GM10266 (cell line): ENCODE measurements around the gene ETV3.

Experiments
- DNase-seq: peaks from one replicate; pipeline ENCODE4 v3.0.0; 2012; ENCODE audit errors: extremely low spot score
- TF ChIP-seq, protein P1 (sequence below): IDR thresholded peaks from 2 replicates; pipeline ENCODE4 v1.5.1; 2012; ENCODE audit warnings: mild to moderate bottlenecking, low read depth; ENCODE audit not compliant: control insufficient read depth, insufficient read depth; ENCODE audit errors: missing control alignments

Gene ETV3

DNA sequence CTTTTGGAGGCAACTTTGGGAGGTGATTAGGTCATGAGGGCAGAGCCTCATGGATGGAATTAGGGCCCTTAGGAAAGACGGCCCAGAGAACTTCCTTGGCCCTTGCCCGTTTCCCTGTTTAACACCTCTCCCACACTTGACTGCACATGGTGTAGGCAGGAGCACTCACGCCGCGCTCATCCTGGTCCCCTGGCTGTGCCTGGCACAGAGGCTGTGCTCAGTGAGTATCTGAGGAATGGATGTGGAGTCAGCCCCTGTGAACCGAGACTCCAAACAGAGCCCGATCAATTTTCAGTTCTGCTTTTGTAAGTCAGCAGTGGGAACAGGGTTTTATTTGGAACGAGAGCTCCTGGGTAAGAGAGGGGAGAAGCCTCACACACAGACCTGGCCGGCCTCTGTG is 29.8 kb upstream of the ETV3 start:
- TF ChIP-seq, protein P1, sequence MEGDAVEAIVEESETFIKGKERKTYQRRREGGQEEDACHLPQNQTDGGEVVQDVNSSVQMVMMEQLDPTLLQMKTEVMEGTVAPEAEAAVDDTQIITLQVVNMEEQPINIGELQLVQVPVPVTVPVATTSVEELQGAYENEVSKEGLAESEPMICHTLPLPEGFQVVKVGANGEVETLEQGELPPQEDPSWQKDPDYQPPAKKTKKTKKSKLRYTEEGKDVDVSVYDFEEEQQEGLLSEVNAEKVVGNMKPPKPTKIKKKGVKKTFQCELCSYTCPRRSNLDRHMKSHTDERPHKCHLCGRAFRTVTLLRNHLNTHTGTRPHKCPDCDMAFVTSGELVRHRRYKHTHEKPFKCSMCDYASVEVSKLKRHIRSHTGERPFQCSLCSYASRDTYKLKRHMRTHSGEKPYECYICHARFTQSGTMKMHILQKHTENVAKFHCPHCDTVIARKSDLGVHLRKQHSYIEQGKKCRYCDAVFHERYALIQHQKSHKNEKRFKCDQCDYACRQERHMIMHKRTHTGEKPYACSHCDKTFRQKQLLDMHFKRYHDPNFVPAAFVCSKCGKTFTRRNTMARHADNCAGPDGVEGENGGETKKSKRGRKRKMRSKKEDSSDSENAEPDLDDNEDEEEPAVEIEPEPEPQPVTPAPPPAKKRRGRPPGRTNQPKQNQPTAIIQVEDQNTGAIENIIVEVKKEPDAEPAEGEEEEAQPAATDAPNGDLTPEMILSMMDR: no peak
- no peak for DNase-seq

DNA sequence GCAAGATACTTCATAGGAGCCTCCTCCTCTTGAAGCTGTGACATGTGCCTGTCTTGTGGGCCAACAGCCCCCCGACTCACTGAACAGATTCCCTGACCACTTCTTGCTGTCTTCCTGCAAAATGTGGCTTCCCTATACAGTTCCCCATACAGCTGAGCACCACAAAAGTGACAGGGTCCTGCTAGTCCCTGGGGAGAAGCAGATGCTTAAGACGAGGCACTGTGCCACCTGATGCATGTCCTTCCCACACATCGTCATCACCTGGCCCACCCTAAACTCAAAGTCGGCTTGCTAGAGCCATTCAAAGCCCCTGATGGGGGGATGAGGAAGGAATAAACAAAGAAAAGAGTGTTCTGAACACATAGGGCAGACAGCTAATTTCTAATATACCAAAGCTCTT is 29.2 kb upstream of the ETV3 start:
- DNase-seq: no peak
- TF ChIP-seq, protein P1: no peak

DNA sequence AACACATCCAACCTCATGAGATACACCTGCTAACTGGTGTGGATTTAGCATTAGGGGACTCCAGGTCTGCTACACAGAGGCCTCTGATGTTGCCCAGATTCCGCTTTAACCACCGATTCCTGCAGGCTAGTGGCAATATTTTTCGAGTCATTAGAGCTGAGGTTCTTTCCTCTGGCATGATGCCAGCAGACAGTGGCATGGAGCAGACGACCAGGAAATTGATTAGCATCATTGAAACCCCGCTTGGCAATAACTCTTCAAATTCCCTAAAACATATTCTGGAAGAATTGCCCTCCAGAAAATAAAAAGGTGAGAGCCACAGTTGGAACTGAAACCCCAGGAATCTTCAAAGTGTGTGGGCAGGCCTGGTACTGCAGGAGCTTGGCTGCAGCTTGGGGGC is 28.4 kb upstream of the ETV3 start:
- TF ChIP-seq, protein P1: no peak

DNA sequence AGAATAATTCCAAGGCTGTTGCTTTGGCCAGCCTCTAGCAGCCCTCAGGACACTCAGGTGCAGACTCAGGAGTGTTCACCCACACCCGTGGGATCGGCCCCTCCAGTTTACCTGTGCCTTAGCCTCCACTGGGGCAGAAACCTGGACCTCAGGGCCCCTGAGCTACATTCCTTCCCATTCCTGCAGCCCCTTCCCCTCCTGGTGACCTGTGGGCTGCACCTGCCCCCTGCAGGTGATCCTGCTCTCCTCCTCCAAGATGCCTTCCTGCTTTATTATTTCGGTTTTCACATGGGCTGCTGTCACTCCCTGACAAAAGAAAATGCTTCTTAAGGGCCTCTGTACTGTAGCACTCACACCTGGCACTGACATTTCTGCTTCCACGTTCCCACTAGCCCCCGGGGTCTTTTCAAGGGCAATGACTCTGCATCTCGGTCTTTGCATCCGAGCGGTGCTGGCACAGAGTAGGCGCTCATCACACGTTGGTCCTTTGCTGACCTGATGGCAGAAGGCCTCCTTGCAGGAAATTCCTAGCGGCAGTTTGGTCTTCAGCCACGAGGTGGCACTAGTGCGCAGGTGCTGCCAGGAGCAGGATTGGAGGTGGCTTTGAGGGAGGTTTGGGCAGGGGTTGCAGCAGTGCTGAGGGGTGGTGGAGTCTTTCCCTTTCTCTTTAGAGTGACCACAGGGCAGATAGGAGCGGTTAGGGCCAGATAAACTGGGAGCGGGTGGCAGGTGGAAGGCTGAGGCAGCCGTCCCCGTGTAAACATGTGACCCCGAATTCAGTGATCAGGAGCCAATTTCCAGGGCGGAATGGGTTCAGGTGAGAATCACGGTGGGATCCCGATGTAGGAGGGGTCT is 25.3 kb upstream of the ETV3 start:
- TF ChIP-seq, protein P1: peak; percentile 98
- DNase-seq: peak; percentile 71

More for the DNA sequence above, 28.4 kb upstream of the ETV3 start:
- DNase-seq: no peak

DNA sequence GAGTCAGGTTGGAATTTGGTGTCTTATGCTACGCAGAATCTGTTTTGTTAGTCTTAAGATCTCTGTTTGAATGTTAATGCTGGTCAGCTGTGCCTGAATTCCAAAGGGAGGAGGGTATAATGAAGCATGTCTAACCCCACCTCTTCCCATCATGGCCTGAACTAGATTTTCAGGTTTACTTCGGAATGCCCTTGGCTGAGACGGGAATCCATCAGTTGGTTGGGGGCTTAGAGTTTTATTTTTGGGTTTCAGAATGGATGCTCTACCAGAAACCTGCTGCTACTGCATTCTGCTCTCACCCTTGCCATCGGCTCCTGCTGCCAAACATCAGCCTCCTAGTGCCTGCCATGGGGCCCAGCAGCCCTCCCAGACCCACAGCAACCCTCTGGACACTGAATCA is 24.1 kb upstream of the ETV3 start:
- TF ChIP-seq, protein P1: no peak
- no peak for DNase-seq

DNA sequence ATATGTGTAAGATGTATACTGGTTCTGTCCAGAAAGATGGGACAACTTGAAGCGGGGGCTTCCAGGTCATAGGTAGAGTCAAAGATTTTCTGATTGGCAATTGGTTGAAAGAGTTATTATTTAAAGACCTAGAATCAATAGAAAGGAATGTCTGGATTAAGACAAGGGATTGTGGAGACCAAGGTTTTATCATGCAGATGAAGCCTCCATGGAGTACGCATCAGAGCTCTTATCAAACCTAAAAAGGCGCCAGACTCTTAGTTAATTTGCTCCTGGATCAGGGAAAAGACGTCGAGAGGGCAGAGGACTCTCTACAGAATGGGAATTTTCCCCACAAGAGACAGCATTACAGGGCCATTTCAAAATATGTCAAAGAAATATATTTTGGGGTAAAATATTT is 23.7 kb upstream of the ETV3 start:
- TF ChIP-seq, protein P1: no peak
- DNase-seq: no peak

DNA sequence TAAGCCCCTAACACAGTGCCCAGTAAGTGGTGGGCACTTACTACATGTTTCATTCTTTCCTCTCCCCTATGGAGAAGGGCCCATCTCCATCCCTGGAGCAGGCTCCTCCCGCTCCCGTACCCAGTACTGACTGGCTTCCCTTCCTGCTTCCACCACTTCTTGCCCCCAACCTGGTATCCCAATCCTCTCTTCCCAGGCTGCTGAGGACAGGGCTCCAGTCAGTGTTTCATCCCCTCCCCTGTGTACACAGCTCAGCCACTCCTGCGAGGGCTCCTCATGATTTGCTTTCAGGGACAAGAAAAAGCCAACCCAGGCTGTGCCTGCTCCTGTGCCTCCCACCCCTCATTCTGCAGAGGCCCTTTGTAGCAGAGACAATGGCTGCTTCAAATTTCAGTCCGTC is 20.8 kb upstream of the ETV3 start:
- TF ChIP-seq, protein P1: no peak
- DNase-seq: no peak
